Fibroblast of skin of right quadriceps (primary cell): Measurements from ENCODE around the gene CYLD.
A peak's percentile ranks its signal among the peaks of the same experiment; 100 is the strongest.

Experiments used
- DNase-seq: peaks from one replicate; pipeline ENCODE4 v3.0.0-alpha.2; 2013

The CYLD gene

GRCh38 chr16:50711862-50712559, 29.9 kb upstream of the CYLD start:
- DNase-seq, result no peak

- peak; percentile 37 for DNase-seq
Observed at GRCh38 chr16:50712560-50712898, 29.4 kb upstream of the CYLD start.

- DNase-seq, result no peak
Observed at GRCh38 chr16:50712956-50713355, 28.9 kb upstream of the CYLD start.

- DNase-seq, result no peak
Observed at GRCh38 chr16:50717091-50717490, 24.8 kb upstream of the CYLD start.

GRCh38 chr16:50717494-50717893, 24.4 kb upstream of the CYLD start:
- DNase-seq, result no peak

GRCh38 chr16:50718061-50718760, 23.7 kb upstream of the CYLD start:
- DNase-seq, result peak; percentile 49

GRCh38 chr16:50718761-50719400, 23.0 kb upstream of the CYLD start:
- DNase-seq, result no peak

GRCh38 chr16:50719401-50720337, 22.2 kb upstream of the CYLD start:
- no peak for DNase-seq

- no peak for DNase-seq
Observed at GRCh38 chr16:50721549-50722404, 20.1 kb upstream of the CYLD start.

- no peak for DNase-seq
Observed at GRCh38 chr16:50722405-50722737, 19.5 kb upstream of the CYLD start.

- DNase-seq, result no peak
Observed at GRCh38 chr16:50722960-50723359, 18.9 kb upstream of the CYLD start.

GRCh38 chr16:50724306-50724705, 17.6 kb upstream of the CYLD start:
- no peak for DNase-seq

- DNase-seq, result no peak
Observed at GRCh38 chr16:50731130-50731988, 10.5 kb upstream of the CYLD start.

- DNase-seq, result no peak
Observed at GRCh38 chr16:50731989-50732832, 9.7 kb upstream of the CYLD start.

- no peak for DNase-seq
Observed at GRCh38 chr16:50733468-50733867, 8.4 kb upstream of the CYLD start.

- DNase-seq, result no peak
Observed at GRCh38 chr16:50735629-50736122, 6.2 kb upstream of the CYLD start.

GRCh38 chr16:50736448-50736847, 5.4 kb upstream of the CYLD start:
- DNase-seq, result no peak

GRCh38 chr16:50737420-50737959, 4.4 kb upstream of the CYLD start:
- peak; percentile 34 for DNase-seq

GRCh38 chr16:50739031-50739430, 2.9 kb upstream of the CYLD start:
- no peak for DNase-seq

- DNase-seq, result no peak
Observed at GRCh38 chr16:50740736-50741135, 1.1 kb upstream of the CYLD start.
